GM12865 (cell line): ENCODE data around the gene PERM1.
A peak's percentile ranks its signal among the peaks of the same experiment; 100 is the strongest.
"Not testable (repeated sequence)": the region's sequence is repeated elsewhere in the genome, so short reads cannot be mapped to it uniquely, and the experiment has no call there.

Experiments
- DNase-seq: peaks from one replicate; pipeline ENCODE4 v3.0.0; 2010; ENCODE audit warnings: low read depth
- H3K4me3 ChIP-seq: 2 replicates; pipeline ENCODE4 v1.5.1; 2011; ENCODE audit warnings: mild to moderate bottlenecking, low read depth, low read length, control low read depth
- TF ChIP-seq, protein P1 (sequence below): IDR thresholded peaks from 2 replicates; pipeline ENCODE4 v1.5.1; 2011; ENCODE audit warnings: low read length, control low read depth, low read depth, inconsistent platforms; ENCODE audit not compliant: insufficient read depth; ENCODE audit errors: missing control alignments

PERM1 gene

DNA sequence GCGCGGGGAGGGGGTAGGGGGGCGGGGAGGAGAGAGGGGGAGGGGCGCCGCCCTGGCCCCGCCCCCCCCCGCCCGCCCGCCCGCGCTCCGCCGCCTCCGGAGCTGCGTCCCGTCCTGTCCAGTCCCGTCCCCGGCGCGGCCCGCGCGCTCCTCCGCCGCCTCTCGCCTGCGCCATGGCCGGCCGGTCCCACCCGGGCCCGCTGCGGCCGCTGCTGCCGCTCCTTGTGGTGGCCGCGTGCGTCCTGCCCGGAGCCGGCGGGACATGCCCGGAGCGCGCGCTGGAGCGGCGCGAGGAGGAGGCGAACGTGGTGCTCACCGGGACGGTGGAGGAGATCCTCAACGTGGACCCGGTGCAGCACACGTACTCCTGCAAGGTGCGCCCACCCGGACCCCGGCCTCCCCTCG is 38.1 kb upstream of the PERM1 start, which contains the start of gene AGRN:
Gene AGRN, plus strand, starts transcription at position 121 of the 405 bp plus-strand sequence. Its CDS starts 53 bp downstream, at position 174.
- TF ChIP-seq, protein P1, sequence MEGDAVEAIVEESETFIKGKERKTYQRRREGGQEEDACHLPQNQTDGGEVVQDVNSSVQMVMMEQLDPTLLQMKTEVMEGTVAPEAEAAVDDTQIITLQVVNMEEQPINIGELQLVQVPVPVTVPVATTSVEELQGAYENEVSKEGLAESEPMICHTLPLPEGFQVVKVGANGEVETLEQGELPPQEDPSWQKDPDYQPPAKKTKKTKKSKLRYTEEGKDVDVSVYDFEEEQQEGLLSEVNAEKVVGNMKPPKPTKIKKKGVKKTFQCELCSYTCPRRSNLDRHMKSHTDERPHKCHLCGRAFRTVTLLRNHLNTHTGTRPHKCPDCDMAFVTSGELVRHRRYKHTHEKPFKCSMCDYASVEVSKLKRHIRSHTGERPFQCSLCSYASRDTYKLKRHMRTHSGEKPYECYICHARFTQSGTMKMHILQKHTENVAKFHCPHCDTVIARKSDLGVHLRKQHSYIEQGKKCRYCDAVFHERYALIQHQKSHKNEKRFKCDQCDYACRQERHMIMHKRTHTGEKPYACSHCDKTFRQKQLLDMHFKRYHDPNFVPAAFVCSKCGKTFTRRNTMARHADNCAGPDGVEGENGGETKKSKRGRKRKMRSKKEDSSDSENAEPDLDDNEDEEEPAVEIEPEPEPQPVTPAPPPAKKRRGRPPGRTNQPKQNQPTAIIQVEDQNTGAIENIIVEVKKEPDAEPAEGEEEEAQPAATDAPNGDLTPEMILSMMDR = no peak
- no peak for DNase-seq
- H3K4me3 ChIP-seq = peak within 1 kb of the TSS; percentile 63

DNA sequence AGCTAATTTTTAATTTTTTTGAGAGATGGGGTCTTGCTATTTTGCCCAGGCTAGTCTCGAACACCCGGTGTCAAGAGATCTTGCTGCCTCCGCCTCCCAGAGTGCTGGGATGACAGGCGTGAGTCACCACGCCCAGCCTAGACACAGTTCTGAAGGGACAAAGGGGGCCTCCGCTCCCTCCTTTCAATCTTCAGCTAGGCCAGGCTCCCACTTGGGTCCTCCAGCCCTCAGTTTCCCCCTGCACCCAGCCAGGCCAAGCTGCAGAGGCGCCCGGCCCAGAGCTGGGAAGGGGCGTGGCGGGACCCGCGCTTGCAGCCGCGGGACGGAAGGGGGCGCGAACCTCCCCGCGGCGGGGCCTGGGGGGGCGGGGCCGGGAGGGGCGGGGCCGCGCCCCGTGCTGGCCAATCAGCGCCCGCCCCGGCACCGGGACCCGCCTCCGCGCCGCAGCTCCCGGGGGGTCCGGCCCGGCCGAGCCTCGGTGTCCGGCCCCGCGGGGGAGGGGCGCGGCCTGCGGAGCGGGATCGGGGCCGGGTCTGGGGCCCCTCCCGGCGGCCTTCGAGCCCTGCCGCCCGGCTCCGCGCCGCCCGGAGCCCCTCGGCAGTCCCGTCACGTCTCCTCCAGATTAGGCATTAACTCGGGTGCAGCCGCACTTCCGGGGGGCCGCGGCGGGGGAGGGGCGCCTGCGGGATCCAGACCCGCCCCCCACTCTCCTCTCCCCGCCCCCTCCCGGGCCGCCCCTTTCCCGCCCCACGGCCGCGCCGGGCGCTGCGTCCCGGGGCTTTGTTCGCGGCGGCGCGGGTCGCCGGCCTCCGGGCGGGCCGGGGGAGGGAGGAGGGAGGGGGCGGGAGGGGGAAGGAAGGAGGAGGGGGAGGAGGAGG is 37.5 kb upstream of the PERM1 start:
- TF ChIP-seq, protein P1 = peak; percentile 59
- peak; percentile 90 for DNase-seq
- H3K4me3 ChIP-seq = peak overlapping the region; percentile 44

DNA sequence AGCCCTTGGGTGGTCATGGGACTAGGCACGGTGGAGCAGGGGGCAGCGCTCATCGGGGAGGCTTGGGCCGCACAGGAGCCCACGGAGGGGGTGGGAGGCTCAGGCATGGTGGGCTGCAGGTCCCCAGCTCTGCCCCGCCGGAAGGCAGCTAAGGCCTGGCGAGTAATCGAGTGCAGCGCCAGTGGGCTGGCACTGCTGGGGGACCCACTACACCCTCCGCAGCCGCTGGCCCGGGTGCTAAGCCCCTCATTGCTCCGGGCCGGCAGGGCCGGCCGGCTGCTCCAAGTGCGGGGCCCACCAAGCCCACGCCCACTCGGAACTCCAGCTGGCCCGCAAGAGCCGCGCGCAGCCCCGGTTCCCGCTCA is 36.4 kb upstream of the PERM1 start:
- DNase-seq, H3K4me3 ChIP-seq: not testable (repeated sequence)

DNA sequence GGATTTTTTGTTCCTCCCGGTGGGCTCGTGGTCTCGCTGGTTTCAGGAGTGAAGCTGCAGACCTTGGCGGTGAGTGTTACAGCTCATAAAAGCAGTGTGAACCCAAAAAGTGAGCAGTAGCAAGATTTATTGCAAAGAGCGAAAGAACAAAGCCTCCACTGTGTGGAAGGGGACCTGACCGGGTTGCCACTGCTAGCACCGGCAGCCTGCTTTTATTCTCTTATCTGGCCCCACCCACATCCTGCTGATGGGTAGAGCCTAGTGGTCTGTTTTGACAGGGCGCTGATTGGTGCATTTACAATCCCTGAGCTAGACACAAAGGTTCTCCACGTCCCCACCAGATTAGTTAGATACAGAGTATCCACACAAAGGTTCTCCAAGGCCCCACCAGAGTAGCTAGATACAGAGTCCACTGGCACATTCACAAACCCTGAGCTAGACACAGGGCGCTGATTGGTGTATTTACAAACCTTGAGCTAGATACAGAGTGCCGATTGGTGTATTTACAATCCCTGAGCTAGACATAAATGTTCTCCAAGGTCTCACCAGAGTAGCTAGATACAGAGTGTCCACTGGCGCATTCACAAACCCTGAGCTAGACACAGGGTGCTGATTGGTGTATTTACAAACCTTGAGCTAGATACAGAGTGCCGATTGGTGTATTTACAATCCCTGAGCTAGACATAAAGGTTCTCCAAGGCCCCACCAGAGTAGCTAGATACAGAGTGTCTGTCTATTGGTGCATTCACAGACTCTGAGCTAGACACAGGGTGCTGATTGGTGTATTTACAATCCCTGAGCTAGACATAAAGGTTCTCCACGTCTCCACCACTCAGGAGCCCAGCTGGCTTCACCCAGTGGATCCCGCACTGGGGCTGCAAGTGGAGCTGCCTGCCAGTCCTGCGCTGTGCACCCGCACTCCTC is 35.8 kb upstream of the PERM1 start:
- not testable (repeated sequence) for H3K4me3 ChIP-seq, DNase-seq

DNA sequence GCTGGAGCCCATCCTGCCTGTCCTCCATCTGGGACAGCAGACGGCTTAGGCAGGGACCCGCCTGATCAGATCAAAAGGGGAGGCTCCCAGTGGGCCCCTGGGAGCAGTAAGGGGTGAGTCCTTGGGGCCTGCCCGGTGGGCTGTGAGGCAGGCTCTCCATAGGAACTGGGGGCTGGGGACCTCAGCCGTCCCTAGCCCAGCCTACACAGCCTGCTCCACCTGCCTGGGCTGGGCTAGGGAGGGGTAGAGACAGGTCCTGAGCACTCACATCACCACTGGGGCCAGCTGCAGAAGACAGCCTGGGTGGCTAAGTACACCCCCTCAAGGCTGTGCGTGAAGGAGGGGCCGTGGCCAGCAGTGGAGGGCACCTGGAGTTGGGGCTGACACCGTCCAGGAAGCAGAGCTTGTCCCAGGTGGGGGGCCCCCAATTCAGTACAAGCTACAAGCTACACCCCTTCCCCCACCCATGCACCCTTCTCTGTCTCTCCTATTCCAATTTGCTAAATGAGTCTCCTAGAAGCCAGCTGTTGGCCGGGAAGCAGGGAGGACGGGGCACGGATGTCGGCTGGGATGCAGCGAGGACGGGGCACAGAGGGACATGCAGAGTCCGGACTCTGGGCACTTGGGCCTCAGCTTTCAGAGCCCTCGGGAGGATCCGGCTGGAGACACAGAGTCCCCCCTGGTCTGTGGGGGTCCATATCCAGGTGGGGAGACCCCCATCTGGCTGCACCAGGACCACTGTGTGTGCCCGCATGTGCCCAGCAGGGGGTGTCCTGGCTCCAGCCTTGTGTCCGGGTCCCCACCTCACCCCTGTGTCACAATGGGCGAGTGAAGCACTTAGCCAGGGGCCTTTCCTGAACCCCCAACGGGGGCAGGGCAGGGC is 33.1 kb upstream of the PERM1 start:
- TF ChIP-seq, protein P1 = peak; percentile 40
- peak; percentile 49 for DNase-seq
- peak overlapping the region; percentile 82 for H3K4me3 ChIP-seq

DNA sequence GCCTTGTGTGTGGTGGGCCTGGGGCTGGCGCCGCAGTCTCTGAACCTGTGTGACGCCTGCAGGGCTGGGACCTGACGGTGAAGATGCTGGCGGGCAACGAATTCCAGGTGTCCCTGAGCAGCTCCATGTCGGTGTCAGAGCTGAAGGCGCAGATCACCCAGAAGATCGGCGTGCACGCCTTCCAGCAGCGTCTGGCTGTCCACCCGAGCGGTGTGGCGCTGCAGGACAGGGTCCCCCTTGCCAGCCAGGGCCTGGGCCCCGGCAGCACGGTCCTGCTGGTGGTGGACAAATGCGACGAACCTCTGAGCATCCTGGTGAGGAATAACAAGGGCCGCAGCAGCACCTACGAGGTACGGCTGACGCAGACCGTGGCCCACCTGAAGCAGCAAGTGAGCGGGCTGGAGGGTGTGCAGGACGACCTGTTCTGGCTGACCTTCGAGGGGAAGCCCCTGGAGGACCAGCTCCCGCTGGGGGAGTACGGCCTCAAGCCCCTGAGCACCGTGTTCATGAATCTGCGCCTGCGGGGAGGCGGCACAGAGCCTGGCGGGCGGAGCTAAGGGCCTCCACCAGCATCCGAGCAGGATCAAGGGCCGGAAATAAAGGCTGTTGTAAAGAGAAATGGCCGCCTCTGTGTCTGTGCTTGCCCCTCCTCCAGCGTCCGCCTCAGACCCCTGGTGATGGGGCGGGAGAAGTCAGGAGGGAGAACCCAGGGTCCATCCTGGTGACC is 32.2 kb upstream of the PERM1 start:
- peak overlapping the region; percentile 82 for H3K4me3 ChIP-seq
- peak; percentile 76 for DNase-seq
- TF ChIP-seq, protein P1 = no peak
